HG02884 (cell line): ENCODE measurements around the gene CPLANE2.
"Not testable (repeated sequence)": the region's sequence is repeated elsewhere in the genome, so short reads cannot be mapped to it uniquely, and the experiment has no call there.

ENCODE experiments used
- ATAC-seq: cut with Tn5 transposase; IDR thresholded peaks from one replicate; pipeline ENCODE4 v1.9.1; 2021; ENCODE audit warnings: mild to moderate bottlenecking, moderate library complexity; ENCODE audit not compliant: unreplicated experiment

The CPLANE2 gene

GRCh38 chr1:16210581-16210980, 26.4 kb downstream of the CPLANE2 start:
- ATAC-seq, result no peak

DNA sequence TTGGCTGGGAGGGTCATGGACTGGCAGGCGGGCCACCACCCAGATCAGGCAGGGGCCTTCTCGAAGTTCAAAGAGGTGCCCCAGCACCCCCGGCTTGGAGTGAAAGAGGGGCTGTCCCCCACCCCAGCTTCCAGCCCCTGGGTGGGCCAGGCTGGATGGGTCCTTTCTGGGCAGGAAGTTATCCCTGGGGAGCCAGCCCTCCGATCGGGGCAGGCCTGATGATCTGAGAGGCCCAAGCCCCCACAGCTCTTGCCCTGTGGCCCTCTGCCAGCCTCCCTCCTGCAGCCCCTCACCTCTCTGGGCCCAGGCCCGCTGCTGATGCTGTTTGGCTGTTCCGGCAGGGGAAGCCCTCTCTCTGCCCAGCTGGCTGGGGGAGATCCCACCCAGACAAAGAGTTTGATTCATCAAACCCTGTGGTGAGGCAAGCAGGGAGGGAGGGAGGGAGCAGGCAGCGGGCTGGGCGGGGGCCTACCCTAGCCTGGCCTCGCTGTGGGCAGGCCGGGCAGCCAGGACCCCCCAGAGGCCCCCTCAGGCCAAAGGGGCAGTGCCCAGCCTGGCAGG, 27.1 kb downstream of the CPLANE2 start:
- ATAC-seq, result no peak

DNA sequence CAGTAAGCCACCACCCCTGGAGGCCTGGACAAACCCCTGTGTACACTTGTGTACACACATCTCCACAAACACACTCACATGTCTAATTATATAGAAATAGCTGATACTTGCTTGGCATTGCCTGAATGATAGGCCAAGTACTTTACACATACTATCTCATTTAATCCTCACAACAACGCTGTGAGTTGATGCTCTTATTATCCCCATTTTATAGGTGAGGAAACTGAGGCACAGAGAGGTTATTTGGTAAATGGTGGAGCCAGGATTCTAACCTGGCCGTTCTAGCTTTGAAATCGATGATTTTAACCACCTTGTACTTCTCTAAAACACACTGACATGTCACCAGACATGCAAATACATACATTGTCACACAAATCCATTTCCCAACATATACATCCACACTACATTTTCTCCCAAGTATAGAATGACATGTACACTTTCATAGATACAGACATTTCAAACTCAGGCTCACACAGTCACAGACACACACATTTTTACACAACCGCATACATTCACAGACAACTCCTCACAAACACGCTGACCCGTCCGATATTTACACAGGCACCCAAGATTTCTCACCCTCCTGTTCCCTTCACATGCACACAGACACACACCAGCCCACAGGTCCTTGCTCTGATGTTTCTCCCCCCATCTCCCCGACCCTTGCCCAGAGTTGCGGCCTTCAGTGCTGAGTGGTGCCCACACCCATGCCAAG, 27.7 kb downstream of the CPLANE2 start:
- ATAC-seq, result no peak

GRCh38 chr1:16208270-16208987, 28.6 kb downstream of the CPLANE2 start:
- ATAC-seq, result no peak

GRCh38 chr1:16207318-16208269, 29.4 kb downstream of the CPLANE2 start:
- no peak for ATAC-seq

DNA sequence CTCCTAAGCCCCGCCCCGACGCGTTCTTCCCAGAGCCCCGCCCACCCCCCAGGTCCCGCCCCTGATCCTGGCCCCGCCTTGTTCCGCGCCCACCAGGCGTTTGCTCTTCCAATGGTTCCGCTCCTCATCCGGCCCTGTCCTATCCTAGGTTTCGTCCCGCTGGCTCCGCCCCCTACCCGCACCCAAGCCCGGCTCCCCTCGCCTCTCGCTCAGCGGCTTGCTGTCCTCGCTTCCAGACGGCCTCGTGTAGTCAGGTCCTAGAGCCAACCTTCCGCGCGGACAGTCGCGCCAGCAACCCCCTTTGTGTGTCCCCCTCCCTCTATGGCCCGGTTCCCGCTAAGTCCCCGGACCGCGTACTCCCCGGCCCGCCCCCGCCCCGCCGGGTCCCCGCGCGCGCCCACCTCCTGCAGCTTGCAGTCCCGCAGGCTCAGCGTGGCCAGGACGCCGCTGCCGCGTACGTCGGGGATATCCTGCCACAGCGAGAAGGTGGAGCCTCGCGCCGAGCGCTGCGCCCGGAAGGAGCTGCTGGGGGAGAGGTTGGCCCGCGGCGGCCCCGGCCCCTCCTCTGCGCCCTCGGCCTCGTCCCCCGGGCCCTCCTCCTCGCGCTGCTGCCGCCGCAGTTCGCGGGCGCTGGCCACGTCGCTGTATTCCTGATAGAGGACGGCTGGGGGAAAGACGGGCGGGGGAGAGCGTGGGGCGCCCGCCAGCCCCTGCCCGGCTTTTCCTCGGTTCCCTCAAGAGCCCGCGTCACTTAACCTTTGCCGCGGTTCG, 30.3 kb downstream of the CPLANE2 start:
- peak; percentile 60 for ATAC-seq

- ATAC-seq, result no peak
Measured at GRCh38 chr1:16205891-16206546, 31.0 kb downstream of the CPLANE2 start.

DNA sequence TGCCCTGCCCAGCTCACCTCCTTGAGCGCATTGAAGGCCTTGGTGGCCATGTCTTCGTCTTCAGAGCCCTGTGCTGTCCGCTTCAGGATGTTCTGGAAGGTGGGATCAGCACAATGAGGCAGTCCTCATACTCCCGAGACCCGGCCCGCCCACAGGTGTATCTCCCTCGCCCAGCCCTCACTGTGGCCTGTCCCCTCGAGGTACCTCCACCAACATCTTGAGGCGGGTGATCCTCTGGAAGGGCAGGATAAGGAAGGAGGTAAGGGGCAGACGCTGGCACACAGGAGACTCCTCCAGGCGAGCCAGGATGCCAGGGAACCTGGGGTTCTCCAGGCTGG, 31.7 kb downstream of the CPLANE2 start:
- ATAC-seq, result no peak

- ATAC-seq, result no peak
Measured at GRCh38 chr1:16204634-16205333, 32.2 kb downstream of the CPLANE2 start.

DNA sequence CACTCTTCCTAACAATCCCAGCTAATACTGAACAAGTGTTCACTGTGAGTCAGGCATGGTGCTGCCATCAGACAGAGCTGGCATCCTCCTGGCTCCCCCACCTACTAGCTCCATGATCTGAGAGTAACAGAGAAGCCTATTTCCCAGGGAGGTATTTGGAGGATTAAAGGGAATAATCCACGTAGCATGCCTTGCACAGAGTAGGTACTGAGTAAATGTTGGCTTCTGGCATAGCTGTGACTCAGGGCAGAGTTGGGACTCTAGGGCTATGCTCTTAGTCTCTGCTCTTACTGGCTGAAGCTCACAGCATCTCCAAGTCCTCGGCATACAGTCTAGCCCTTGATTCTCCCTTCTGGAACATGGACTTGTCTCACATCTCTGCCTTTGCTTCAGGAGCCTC, 32.8 kb downstream of the CPLANE2 start:
- no peak for ATAC-seq

- no peak for ATAC-seq
Measured at GRCh38 chr1:16203550-16203949, 33.4 kb downstream of the CPLANE2 start.

DNA sequence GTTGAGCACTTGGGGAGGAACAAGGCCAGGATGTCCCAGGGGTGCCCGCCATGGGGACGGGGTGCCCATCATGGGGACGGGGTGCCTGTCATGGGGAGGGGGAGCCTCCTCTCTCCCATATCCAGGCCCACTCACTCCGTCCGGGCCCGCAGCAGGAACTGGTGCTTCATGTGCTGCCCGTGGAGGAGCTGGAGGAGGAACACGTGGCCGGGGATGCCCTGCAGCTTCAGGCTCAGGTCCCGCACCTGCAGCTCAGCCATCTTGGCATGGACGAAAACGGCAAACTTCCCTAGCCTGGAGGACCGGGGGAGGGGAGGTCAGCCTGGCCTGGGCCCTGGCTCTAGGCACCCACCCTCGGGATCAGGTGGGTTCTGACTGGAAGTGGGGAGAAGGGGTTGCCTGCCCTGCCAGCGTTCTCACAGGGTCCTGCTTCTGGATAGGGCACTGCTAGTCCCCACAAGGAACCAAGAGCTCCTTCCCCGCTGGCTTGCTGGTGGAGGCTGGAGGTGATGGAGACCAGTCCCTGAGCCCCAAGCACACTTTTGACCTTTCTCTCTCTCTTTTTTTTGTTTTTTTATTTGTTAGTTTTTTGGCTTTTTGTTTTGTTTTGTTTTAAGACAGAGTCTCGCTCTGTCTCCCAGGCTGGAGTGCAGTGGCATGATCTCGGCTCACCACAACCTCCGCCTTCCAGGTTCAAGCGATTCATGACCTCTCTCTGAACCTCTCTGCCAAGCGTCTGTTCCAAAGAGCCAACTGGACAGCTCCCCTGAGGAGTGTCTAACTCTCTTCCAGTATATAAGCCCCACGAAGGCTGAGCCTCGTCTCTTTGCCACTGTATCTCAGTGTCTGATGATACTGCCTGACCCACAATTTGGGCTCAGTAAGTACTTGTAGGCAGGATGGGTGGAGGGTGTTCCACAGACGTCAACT, 34.4 kb downstream of the CPLANE2 start:
- no peak for ATAC-seq

GRCh38 chr1:16199700-16200099, 37.3 kb downstream of the CPLANE2 start:
- ATAC-seq, result no peak

GRCh38 chr1:16199157-16199501, 37.9 kb downstream of the CPLANE2 start:
- ATAC-seq, result no peak

- no peak for ATAC-seq
Measured at GRCh38 chr1:16198444-16199156, 38.4 kb downstream of the CPLANE2 start.

- no peak for ATAC-seq
Measured at GRCh38 chr1:16196874-16197273, 40.1 kb downstream of the CPLANE2 start.

GRCh38 chr1:16196139-16196538, 40.8 kb downstream of the CPLANE2 start:
- not testable (repeated sequence) for ATAC-seq

DNA sequence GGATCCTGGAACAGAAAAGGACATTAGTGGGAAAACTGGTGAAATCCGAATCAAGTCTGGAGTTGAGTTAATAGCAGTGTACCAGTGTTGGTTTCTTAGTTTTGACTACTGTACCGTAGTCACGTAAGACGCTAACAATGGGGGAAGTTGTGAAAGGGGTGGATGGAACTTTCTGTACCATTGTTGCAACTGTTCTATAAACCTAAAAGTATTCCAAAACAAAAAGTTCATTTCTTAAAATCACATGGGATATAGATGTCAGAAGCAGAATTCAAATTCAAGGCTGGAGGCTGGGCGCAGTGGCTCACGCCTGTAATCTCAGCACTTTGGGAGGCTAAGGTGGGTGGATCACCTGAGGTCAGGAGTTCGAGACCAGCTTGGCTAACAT, 41.5 kb downstream of the CPLANE2 start:
- no peak for ATAC-seq
